Gastroesophageal sphincter (tissue), 4 donors: ENCODE measurements around the gene TK2. TPM values are rescaled to one million over a fixed set of nuclear protein-coding genes. Genes with fewer than 3 reads are reported as not detected.

Experiments
- ATAC-seq: fragments of 150-250 bp; one replicate; pipeline ENCODE4 v1.9.1; 2016; ENCODE audit warnings: mild to moderate bottlenecking, moderate library complexity
- H3K27ac ChIP-seq, 4 donors: fragments of 200-600 bp; sonication (generic) in 3 of 4; 1 replicate in 3 of 4; 2 replicates in 1 of 4; pipeline ENCODE4 v1.5.1; 2016 to 2019
- H3K27me3 ChIP-seq: fragments of 200-600 bp; sonication (generic); one replicate; pipeline ENCODE4 v1.5.1; 2019
- H3K36me3 ChIP-seq, 2 donors: fragments of 200-600 bp; sonication (generic); one replicate each; pipeline ENCODE4 v1.5.1; 2019; ENCODE audit warnings: control low read depth in 1 of 2
- H3K4me1 ChIP-seq, 3 donors: fragments of 200-600 bp; sonication (generic); 1 replicate in 2 of 3; 2 replicates in 1 of 3; pipeline ENCODE4 v1.5.1; 2016 to 2019; ENCODE audit warnings: control low read depth in 2 of 3
- H3K4me3 ChIP-seq, 2 donors: fragments of 200-600 bp; sonication (generic); one replicate each; pipeline ENCODE4 v1.5.1; 2019; ENCODE audit warnings: mild to moderate bottlenecking in 1 of 2, moderate library complexity in 1 of 2
- H3K9me3 ChIP-seq, 3 donors: fragments of 200-600 bp; sonication (generic); one replicate each; pipeline ENCODE4 v1.5.1; 2017 to 2019; ENCODE audit warnings: control low read depth in 2 of 3
- EP300 ChIP-seq: sonication (generic); formaldehyde crosslinking; IDR thresholded peaks from one replicate; pipeline ENCODE4 v1.6.1; 2017; ENCODE audit warnings: antibody characterized with exemption, mild to moderate bottlenecking
- POLR2A ChIP-seq, 2 donors: fragments of 450-650 bp; IDR thresholded peaks; one replicate each; pipeline ENCODE4 v1.6.1; 2017; ENCODE audit warnings: antibody characterized with exemption in 2 of 2, mild to moderate bottlenecking in 2 of 2, moderate library complexity in 1 of 2
- POLR2AphosphoS5 ChIP-seq: sonication (generic); formaldehyde crosslinking; IDR thresholded peaks from one replicate; pipeline ENCODE4 v1.6.1; 2017; ENCODE audit warnings: antibody characterized with exemption
- WGBS, 2 donors: methylation state at CpG; one replicate each; pipeline ENCODE4 v1.1.5; 2018; ENCODE audit warnings: low coverage in 1 of 2; 5-methylcytosine and 5-hydroxymethylcytosine counted together
- total RNA-seq, 4 donors: library from RNA; depleted of rRNA; stranded (reverse); fragments of >200 nt; gene quantifications; one replicate each; pipeline ENCODE4 v1.1.0, GENCODE V29; 2016
- TF ChIP-seq, protein P1 (sequence below), 4 experiments: fragments of 200-600 bp in 2 of 4; fragments of 450-650 bp in 2 of 4; sonication (generic) in 1 of 4; IDR thresholded peaks; one replicate each; pipeline ENCODE4 v1.5.1; 2017 to 2019; ENCODE audit warnings: antibody characterized with exemption in 4 of 4, mild to moderate bottlenecking in 2 of 4, moderate library complexity in 2 of 4

Gene TK2
- total RNA-seq, 4 donors from 2014 or later: 32.7 to 42.8 (median 37.0) TPM

DNA sequence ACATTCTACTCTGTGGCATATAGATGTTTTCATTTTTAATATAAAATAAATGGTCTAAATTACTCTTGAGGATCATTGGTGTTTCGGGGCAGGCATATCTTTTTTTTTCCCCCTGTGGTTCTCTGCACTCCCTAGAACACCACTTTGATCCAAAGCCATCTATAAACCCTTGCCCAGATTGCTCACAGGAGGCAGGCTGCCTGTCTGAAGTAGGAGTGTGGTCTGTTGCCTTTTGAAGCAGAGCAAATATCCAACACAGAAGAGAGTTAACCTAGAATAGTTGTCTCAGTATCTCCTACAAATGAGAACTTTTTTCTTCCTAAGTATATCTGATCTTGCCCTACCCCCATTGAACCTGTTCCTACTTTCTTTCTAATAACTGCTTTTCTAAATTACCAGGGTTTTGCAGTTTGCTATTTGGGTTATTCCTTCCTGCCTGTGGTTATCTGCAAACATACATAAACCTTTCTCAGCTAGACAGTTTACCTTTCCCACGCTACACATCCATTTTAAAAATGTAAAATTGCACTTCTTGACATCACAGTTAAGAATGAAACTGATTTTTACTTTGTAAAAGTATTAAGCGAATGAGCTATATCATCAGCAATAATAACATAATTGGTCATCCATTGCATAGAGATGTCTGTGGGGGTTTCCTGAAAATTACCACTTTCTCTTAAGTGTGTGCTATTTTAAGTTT is 11.6 kb upstream of the TK2 start:
- H3K36me3 ChIP-seq: peaks cover 0 to 47% of the 10 kb centered on the region in 2 donors
- H3K4me1 ChIP-seq: peaks cover 0 to 2% (median 0%) of the 10 kb centered on the region in 3 donors
- no peaks in the 10 kb centered on the region for H3K27me3 ChIP-seq
- TF ChIP-seq POLR2AphosphoS5 (no peak), EP300 (no peak), POLR2A (IDR thresholded peaks at IDR 0.05) (no peak)
- TF ChIP-seq, protein P1, sequence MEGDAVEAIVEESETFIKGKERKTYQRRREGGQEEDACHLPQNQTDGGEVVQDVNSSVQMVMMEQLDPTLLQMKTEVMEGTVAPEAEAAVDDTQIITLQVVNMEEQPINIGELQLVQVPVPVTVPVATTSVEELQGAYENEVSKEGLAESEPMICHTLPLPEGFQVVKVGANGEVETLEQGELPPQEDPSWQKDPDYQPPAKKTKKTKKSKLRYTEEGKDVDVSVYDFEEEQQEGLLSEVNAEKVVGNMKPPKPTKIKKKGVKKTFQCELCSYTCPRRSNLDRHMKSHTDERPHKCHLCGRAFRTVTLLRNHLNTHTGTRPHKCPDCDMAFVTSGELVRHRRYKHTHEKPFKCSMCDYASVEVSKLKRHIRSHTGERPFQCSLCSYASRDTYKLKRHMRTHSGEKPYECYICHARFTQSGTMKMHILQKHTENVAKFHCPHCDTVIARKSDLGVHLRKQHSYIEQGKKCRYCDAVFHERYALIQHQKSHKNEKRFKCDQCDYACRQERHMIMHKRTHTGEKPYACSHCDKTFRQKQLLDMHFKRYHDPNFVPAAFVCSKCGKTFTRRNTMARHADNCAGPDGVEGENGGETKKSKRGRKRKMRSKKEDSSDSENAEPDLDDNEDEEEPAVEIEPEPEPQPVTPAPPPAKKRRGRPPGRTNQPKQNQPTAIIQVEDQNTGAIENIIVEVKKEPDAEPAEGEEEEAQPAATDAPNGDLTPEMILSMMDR (IDR thresholded peaks at IDR 0.05): no peak
- no peak overlapping the region for H3K4me3 ChIP-seq
- H3K9me3 ChIP-seq: no peaks in the 10 kb centered on the region
- no peak overlapping the region for H3K27ac ChIP-seq
- WGBS, 2 donors: 93 to 100% methylated on average over 2 to 3 of the region's 3 CpGs
- ATAC-seq: no peak

DNA sequence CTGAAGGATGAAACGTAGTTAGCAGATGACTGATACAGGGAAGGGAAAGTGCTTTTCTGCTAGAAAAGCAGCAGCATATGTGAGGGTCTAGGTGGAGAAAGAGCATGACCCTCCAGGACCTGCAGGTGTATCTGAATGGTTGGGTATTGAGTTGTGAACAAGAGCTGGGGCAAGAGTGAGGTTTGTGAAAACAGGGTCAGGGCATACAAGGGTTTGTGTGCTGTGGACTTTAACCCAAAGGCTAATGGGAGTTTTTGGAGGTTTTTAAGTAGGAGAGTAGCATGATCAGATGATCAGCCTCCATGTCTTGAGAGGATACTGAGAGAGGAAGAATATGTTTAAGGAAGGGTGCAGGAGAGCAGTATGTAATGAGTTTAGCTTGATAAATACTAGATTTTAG is 10.2 kb upstream of the TK2 start:
- TF ChIP-seq POLR2AphosphoS5: no peak
- TF ChIP-seq EP300: no peak
- no peak for TF ChIP-seq POLR2A (IDR thresholded peaks at IDR 0.05)
- TF ChIP-seq, protein P1 (IDR thresholded peaks at IDR 0.05): no peak
- Histone ChIP-seq H3K4me3 (no peak overlapping the region), H3K27me3 (no peaks in the 10 kb centered on the region), H3K4me1 (peaks cover 0 to 10% (median 0%) of the 10 kb centered on the region in 3 donors), H3K9me3 (no peaks in the 10 kb centered on the region), H3K27ac (no peak overlapping the region), H3K36me3 (peaks cover 0 to 33% of the 10 kb centered on the region in 2 donors)
- WGBS, 2 donors: 67 to 90% methylated on average over 1 of the region's 1 CpG
- no peak for ATAC-seq

- peaks cover 0 to 6% of the 10 kb centered on the region in 2 donors for H3K36me3 ChIP-seq
- peaks cover 0 to 48% (median 16%) of the 10 kb centered on the region in 3 donors for H3K4me1 ChIP-seq
- TF ChIP-seq POLR2AphosphoS5 (no peak), EP300 (no peak), POLR2A (IDR thresholded peaks at IDR 0.05) (no peak)
- TF ChIP-seq, protein P1 (IDR thresholded peaks at IDR 0.05): no peak
- WGBS, 2 donors: 86 to 93% methylated on average over 6 of the region's 6 CpGs
- H3K27ac ChIP-seq: no peak overlapping the region
- H3K4me3 ChIP-seq: no peak overlapping the region
- no peak for ATAC-seq
- no peaks in the 10 kb centered on the region for H3K27me3 ChIP-seq
- no peaks in the 10 kb centered on the region for H3K9me3 ChIP-seq
Observed at GRCh38 chr16:66554495-66554894, 4.6 kb upstream of the TK2 start.

GRCh38 chr16:66554021-66554420 is 4.1 kb upstream of the TK2 start:
- peaks cover 0 to 51% (median 18%) of the 10 kb centered on the region in 3 donors for H3K4me1 ChIP-seq
- TF ChIP-seq POLR2AphosphoS5 (no peak), EP300 (no peak), POLR2A (IDR thresholded peaks at IDR 0.05) (no peak)
- TF ChIP-seq, protein P1 (IDR thresholded peaks at IDR 0.05): no peak
- H3K9me3 ChIP-seq: no peaks in the 10 kb centered on the region
- WGBS, 2 donors: 72 to 96% methylated on average over 3 of the region's 3 CpGs
- H3K36me3 ChIP-seq: peaks cover 0 to 6% of the 10 kb centered on the region in 2 donors
- peak overlapping the region in 1 of 2 donors; percentile 70 for H3K4me3 ChIP-seq
- H3K27ac ChIP-seq: no peak overlapping the region
- ATAC-seq: no peak
- no peaks in the 10 kb centered on the region for H3K27me3 ChIP-seq

DNA sequence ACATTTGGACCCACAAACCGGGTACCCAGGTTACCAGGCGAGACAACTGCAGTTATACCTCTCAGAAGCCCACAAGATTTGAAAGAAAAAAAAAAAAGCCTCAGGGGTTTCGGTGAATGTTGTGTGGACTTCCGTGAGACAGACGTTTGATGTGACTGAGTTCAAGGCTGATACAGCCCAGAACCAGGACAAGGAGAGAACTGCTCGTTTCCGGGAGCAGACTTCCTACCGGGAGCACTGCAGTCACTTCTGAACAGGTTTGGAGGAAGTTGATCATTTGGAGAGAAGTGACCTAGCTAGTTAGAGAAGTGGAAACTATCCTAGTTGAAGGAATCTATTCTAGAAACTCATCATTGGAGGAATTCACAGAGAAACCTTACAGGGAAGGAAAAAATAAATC is 3.3 kb upstream of the TK2 start:
- Histone ChIP-seq H3K4me1 (peaks cover 0 to 59% (median 23%) of the 10 kb centered on the region in 3 donors), H3K4me3 (peak overlapping the region; percentile 54 to 70), H3K27ac (peak overlapping the region in 1 of 4 donors; percentile 97), H3K27me3 (no peaks in the 10 kb centered on the region), H3K9me3 (no peaks in the 10 kb centered on the region), H3K36me3 (peaks cover 0 to 9% of the 10 kb centered on the region in 2 donors)
- no peak for TF ChIP-seq EP300
- TF ChIP-seq POLR2A (IDR thresholded peaks at IDR 0.05): no peak
- ATAC-seq: no peak
- 32 to 36% methylated on average over 3 to 8 of the region's 8 CpGs for WGBS, 2 donors
